ENCODE measurements around the gene RIN1.
"Not testable (repeated sequence)": the region's sequence is repeated elsewhere in the genome, so short reads cannot be mapped to it uniquely, and the experiment has no call there.

Gene RIN1

GRCh38 chr11:66316849-66317251, 19.4 kb downstream of the RIN1 start, which contains the start of gene CD248:
TSS of gene CD248 (minus strand) at chr11:66317044. CDS start at chr11:66317027, 17 bp downstream.
- DNase-seq = peak in 1 of 2 donors; percentile 17

GRCh38 chr11:66315921-66316811, 20.1 kb downstream of the RIN1 start:
- DNase-seq = no peak

- no peak for DNase-seq
Observed at GRCh38 chr11:66315498-66315885, 20.7 kb downstream of the RIN1 start.

- no peak for DNase-seq
Observed at GRCh38 chr11:66314561-66315497, 21.4 kb downstream of the RIN1 start.

GRCh38 chr11:66314186-66314501, 22.1 kb downstream of the RIN1 start:
- DNase-seq = no peak

- DNase-seq = no peak
Observed at GRCh38 chr11:66313321-66314185, 22.7 kb downstream of the RIN1 start.

- DNase-seq = peak; percentile 99
Observed at GRCh38 chr11:66312549-66313320, 23.5 kb downstream of the RIN1 start.

GRCh38 chr11:66311965-66312548, 24.2 kb downstream of the RIN1 start:
- DNase-seq = peak; percentile 98 to 99

- DNase-seq = no peak
Observed at GRCh38 chr11:66311470-66311964, 24.7 kb downstream of the RIN1 start.

- DNase-seq = not testable (repeated sequence)
Observed at GRCh38 chr11:66310803-66311440, 25.3 kb downstream of the RIN1 start.

GRCh38 chr11:66310324-66310723, 25.9 kb downstream of the RIN1 start:
- DNase-seq = no peak

- no peak for DNase-seq
Observed at GRCh38 chr11:66309475-66309874, 26.8 kb downstream of the RIN1 start.

GRCh38 chr11:66302656-66303055, 33.6 kb downstream of the RIN1 start:
- no peak for DNase-seq

GRCh38 chr11:66299186-66299585, 37.0 kb downstream of the RIN1 start:
- DNase-seq = no peak

GRCh38 chr11:66297610-66298009, 38.6 kb downstream of the RIN1 start:
- no peak for DNase-seq

GRCh38 chr11:66294626-66295620, 41.3 kb downstream of the RIN1 start:
- DNase-seq = no peak

GRCh38 chr11:66293777-66294625, 42.2 kb downstream of the RIN1 start:
- no peak for DNase-seq

- DNase-seq = no peak
Observed at GRCh38 chr11:66293352-66293751, 42.9 kb downstream of the RIN1 start.
